HG03457 (cell line): ENCODE results near the gene BEND2.
"Not testable (repeated sequence)": the region's sequence is repeated elsewhere in the genome, so short reads cannot be mapped to it uniquely, and the experiment has no call there.

ENCODE experiments used
- ATAC-seq: cut with Tn5 transposase; IDR thresholded peaks from one replicate; pipeline ENCODE4 v1.9.1; 2021; ENCODE audit warnings: moderate number of reproducible peaks; ENCODE audit not compliant: unreplicated experiment

Gene BEND2

DNA sequence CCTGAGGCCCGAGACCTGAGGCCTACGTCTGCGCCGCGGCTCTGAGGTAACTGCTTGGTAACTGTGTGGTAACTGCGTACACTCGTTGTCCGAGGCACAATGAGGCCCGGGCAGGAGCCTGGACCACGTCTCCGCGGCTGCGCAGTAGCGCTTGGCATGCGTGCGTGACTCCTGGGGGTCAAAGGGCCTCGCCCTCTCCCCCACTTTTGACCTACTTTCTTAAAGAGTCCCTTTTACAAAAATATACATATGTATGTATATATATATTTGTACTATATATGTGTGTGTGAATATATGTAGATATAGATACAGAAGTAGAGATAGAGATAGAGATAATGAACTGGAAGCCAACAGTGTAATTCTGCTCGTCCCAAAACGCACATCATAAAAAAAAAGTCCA is at the start of gene BEND2:
BEND2 (minus strand) TSS at position 101 of the 400 bp plus-strand sequence. CDS start 136 bp downstream, outside the sequence.
- ATAC-seq = no peak

DNA sequence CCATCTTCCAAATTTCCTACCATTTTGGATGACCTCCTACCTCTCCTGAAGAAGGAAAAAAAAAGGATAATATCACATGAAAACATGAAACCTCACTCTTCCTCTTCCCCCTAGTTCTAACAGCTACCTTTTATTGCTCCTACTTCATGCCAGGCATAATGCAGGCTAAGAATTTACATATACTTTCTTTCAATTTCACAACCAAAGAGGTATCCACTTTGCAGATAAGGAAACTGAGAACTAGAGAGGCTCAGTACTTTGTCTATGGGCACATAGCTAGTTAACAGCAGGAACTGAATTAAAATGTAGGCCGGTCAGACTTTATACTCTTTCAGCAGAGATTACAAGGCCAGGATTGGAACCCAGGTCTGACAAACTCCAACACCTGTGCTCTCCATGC is 34.4 kb upstream of the BEND2 start:
- no peak for ATAC-seq

DNA sequence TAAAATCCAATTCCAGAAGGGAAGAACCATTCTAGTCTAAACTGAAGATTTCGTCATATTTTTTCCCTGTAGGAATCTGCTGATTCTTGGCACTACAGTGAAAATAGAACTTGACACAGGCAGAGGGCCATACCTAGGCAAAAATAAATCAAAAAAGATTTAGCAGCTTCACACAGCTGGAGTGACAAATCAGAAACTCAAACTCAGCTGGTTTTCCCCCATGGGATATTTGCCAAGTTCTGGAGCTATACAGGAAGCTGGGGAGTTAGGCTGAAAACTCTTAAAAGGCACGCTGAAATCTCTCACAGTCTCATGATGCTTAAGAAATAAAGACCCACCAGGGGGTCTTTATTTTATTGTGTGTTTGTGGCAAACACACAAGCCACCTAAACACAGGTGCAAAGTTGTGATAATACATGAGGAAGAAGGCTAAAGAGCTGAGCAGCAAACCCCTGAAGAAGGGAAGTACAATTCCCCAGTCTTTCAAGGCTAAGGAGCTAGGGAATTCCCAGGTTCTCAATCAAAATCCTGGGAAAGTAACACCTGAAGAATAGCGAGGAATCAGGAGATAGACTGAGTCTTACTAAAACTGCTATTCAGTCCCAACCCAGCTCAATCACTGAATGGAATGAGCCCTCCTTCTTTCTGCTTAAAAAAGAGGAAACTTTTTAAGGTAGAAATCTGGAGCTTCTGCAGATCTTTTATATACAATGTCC is 32.1 kb upstream of the BEND2 start:
- ATAC-seq = no peak

DNA sequence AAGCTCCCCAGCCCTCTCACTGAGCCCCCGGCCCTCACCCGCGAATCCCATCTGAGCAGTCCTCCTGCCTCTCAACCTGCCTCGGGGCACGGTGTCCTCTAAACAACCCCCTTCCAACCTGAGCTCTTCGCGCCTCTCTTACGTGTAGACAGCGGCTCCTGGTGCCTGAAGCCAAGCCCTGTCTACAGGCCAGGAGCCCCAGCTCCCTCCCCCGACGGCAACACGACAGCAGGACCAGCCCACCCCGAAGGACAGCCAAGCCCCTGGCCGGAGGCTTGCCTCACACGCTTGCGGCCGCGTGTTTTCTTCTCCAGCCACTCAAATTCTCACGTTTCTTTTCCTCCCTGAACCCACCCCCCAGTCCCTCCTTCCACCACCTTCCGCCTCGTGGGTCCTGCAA is 9.0 kb upstream of the BEND2 start:
- ATAC-seq = not testable (repeated sequence)

DNA sequence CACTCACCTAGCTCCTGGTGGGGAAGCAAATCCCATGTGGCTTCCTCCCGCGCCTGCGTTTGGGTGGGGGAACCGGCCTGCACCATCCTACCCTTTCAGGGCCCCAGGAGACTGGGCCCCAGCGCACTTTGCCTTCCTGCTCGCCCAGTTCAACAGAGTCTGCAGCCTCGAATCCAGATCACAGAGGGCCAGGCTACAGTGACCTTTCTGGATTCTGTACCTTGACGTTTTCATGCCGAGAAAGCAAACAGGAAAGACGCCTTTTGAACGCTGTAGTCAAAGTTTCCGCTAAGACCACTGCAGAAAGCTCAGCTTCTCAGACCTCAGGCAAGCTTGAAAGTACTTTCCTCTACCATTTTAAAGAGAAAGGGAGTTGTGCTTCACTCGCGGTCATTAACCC is 7.4 kb upstream of the BEND2 start:
- no peak for ATAC-seq

DNA sequence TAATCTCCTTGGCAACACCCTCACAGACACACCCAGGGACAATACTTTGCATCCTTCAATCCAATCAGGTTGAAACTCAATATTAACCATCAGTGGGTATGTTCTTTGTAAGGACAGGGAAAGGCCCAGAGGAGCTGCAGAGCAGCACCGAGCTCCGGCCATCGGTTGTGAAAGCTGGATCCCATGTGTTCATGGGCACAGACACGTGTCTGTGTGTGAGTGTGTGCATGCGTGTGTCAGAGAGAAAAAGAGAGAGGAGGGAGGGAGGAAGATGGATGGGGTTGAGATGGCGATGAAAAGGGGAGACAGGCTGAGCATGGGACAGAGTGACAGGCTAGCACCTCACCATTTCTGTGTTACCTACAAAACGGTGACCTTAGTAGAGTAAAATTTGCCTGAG is 6.8 kb upstream of the BEND2 start:
- no peak for ATAC-seq

DNA sequence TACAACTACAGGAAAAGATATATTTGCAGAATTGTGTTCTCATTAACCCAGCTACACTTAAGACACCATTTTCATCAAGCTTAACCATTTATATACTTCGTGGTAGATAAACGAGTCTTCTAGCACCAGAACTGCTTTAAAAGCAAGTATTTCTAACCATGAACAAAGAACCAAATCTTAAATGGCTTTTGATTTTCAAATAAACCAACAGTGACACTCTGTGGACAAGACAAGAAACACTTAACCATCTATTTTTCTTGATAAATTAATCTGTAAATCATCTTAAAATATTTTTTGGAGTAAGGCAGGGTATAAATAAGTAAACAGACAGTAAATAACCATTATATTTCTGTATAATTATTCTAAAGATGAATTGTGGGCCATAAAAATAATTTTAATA is 10.2 kb downstream of the BEND2 start:
- no peak for ATAC-seq

DNA sequence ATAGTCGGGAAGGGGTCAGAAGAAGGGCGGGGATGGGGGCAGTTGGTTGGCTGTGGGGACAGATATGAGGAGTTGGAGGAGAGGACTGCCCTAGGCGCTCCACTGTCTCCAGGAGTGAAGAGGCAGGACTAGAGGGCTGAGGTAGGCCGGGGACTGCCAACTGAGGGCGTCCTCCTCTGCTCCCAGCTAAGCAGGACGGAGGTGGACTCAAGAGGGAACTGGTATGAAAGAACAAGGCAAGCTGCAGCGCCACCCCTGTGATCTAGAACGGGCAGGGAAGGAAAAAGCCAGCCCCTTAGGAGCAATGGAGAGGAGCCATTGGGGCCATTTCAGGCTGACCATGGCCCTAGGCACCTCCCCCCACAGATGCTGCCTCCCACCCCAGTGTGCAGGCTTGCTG is 14.0 kb downstream of the BEND2 start:
- no peak for ATAC-seq

DNA sequence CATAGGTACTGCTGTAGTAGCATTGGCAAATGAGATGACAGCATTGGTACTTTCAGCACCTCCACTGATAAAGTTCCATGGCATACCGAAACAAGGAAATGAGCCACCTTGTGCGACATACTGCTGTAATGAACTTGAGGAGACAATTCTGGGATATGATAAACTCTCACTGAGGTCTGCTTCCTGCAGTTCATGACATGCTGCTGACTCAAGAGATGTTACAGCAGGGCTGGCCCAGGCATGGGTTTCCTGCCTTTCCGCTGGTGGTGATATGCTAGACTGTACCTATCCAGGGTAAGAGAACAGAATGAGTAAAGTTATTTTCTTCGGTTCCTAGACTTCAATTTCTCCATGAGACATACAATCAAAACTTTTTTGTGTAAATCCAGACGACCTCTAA is 17.1 kb downstream of the BEND2 start:
- ATAC-seq = no peak

DNA sequence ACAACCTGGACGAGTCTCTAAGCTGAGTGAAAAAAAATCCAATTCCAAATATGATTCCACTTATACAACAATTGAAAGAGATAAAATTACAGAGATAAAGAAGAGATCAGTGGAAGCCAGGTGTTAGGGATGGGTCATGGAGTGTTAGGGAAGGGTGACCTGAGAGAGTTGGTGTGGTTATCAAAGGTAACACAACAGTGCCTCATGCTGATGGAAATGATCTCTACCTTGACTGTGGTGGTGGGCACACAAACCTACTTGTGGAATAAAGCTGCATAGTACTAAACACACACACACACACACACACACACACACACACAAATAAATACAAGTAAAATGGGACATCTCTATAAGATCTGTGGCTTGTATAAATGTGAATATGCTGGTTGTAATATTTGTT is 26.0 kb downstream of the BEND2 start:
- ATAC-seq = no peak

DNA sequence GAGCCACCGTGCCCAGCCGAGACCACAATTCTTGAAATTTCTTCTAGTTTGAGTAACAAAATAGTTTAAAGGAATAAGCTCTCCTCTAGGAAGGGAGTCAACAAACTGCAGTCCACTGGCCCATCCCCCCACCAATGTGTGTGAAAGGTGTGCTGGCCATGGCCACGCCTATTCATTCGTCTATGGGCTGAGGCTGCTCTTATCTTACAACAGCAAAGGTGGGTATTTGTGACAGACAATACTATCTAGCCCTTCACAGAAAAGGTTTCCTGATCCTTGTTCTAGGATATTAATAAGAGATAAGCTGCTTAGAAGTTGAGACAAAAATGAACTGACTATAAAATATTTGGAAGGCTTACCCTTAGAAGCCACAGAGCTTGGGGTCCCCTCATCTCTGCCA is 41.2 kb downstream of the BEND2 start:
- ATAC-seq = no peak

DNA sequence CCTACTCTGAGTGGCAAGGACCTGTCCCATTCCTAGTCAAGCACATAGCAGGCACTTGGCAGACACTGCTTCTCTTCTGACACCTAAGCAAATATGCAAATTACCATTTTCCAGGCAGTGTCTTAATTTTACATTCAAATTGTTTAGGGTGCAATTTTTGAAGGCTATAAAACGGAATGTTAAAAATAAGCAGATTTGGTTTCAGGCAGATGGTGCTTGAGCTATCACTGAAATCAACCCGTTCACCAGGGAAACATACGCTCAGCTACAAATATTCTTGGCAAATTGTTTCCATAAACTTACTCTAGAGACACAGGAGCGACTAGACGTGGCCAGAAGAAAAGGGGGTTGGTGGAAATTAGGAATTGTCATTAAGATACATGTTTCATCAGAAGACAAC is 45.7 kb downstream of the BEND2 start:
- ATAC-seq = no peak

DNA sequence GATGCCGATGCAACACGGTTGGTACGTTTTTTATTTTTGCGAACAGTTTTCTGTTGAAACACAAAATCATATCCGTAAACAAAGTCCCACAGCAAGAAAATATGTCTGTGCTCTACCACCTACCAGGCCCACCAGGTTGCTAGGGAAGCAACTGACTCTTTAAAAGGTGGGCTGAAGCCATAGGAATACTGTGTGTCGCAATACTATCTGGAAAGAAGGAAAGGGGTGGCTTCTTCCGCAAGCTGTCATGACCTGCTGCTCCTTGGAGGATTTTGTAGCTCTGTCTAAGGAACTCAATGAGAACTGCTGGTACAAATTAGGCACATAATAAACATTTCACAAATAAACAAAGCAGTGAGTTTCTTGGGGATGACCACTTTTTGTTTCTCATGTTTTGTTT is 46.5 kb downstream of the BEND2 start:
- ATAC-seq = no peak

DNA sequence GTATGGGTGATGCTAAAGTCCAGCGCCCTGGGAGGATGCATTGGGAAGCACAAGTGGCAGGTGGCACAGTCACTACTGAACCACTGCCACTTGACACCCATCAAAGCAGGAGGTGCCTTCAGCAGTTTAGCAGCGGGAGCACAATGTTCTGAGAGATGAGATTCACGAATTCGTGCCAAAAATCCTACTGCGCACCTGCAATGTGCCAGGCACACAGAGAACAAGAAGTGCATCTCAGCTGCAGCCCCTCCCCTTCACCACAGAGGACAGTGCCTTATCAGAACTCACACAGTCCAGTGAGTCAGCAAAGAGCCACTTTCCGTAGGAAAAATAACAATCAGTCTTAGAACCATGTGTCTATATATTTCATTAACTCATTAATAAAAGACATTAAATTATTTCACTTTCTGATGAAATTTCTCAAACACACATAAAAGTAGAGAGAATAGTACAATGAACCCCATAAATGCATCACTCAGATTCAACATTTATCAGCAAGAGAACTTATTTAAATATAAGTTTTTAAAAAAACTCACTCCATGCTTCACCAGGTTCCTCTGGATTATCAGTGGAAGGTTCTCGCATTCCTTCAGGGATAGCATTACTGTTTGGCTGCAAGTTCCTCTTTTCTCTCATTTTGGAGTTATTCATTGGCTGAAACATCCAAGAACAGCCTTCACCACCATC is 47.0 kb downstream of the BEND2 start:
- ATAC-seq = no peak

DNA sequence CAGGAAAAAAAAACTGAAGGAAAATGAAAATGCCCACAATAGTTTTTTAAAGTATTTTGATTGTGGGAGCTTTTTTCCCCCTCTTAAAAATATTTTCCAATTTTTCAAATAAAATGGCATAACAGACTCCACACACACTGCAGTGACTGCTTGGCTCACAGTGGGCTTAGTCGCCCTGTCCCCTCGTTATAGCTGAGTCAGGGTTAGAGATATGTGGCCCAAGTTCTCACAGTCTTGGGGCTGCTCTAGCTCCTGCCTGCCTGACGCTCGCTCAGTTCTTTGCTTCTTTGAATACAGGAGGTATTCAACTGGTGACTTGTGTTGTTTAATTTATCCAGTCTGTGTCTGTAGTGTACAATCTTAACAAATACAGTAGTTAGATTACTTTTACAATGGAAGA is 47.7 kb downstream of the BEND2 start:
- no peak for ATAC-seq

DNA sequence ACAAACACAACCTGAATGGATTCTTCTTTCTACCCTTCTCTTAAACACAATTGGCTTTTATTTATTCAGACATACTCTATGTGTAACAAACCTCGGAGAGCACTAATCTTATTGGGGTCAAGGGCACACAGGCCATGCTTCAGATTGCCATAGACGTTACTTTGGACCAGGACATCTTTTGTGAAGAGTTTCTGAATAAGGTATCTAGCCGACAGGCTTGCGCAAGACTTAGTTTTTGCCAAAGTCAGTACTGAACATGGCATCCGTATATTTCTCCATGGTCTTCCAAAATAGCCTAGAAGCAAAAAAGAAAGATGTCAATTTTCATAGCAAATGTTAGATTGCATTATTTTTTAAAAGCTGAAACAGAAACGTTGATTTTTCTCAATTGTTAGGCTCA is 49.8 kb downstream of the BEND2 start:
- no peak for ATAC-seq

DNA sequence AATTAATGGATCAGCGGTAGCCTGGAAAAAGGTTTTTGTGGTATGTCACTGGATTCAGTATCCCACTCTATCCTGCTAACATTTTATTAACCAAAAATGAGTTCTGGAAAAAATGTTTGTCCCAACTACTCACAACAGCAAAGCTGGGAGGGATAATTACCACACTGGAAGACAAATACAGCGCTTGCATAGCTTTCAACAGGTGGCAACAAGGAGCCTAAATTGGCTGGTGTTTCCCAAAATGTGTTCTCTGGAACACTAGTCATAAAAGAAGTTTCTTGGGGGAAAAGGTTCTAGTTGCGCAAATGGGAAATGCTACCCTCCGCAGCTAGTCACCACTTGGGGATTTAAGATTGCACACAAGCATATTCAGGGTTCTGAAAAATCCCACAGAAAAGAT is 54.6 kb downstream of the BEND2 start:
- ATAC-seq = no peak

DNA sequence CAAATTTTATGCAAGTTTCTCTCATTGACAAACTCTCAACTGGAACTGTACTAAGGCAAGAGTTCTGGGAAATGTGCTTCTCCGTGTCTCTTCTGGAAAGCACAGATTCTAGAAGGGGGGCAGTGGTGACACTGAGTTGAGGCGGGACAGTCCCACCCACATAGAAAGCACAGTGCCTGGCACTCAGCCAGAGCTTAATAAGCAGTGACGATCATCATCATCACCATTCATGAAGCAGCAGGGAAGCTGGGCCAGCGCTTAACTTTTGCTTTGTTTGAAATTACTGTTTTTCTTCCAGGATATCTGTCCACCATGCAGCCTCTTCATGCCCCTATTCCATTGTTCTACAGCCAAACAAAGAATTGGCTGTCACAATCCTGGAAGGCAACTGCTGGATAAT is 60.3 kb downstream of the BEND2 start:
- ATAC-seq = no peak

DNA sequence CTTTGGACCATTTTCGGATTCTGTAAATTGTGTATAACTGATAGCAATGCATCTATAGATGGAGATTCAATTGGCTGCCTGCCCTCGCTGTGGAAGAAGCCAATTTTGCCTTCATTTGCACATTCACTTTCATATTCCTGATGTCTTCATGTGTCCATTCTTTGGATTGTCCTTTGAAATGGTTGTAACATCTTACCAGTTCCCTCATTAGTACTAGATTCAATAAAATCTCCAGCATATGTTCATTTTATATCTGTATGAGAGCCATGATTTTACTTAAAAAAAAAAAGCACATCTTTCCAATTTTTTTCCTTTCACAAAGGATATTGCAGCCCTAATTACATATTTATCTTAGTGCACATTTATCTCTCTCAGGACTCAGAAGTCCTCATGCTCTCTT is 61.7 kb downstream of the BEND2 start:
- no peak for ATAC-seq

DNA sequence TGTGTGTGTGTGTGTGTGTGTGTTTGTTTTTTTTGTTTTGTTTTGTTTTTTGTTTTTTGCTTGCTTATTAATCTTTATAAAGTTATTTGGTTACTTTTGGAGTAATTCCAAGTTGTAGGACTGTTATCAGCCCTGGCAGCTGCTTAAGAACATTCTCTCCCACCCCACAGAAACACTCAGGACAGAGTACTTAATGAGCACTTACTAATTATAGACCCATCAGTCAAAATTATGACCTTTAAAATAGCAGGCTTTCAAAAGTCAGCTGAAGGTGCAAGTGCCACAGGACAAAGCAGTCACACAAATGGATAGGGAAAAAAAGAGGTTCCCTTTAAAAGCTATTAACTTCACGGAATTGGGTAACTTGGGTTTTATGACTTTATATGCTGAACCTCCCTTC is 69.0 kb downstream of the BEND2 start:
- no peak for ATAC-seq

DNA sequence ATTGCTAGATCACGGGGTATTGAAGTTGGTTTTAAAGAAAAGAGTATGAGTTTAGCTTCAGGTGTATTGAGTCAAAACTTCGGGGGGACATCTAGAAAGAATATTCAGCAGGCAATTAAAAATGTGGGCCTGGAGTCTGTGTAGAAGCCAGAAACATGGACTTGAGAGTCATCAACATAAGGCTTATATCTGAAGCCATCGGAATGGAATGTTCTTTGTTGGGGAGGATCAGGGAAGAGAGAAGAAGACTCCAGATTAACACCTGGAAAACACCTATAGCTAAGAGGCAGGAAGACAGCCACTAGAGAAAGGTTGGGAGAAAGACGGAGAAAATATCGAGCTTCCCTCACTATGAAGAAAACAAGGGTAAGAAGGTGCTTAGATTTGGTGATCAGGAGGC is 69.5 kb downstream of the BEND2 start:
- no peak for ATAC-seq

DNA sequence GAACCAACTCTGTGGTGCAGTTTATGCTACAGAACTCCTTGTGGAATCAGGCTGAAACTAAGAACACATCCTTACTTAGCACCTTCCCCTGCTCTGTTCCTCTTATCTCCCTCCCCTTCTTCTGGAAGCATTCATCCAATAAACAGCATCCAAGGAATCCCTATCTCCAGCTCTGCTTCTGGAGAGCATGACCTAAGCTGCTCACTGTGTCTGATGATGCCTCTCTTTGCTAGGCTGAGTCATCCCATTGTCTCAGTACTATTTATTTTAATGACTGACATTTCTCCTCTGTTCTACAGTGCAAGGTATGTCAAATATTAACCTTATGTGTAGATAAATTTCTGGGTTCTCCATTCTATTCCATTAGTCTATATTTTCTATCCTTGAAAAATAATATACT is 71.2 kb downstream of the BEND2 start:
- no peak for ATAC-seq

DNA sequence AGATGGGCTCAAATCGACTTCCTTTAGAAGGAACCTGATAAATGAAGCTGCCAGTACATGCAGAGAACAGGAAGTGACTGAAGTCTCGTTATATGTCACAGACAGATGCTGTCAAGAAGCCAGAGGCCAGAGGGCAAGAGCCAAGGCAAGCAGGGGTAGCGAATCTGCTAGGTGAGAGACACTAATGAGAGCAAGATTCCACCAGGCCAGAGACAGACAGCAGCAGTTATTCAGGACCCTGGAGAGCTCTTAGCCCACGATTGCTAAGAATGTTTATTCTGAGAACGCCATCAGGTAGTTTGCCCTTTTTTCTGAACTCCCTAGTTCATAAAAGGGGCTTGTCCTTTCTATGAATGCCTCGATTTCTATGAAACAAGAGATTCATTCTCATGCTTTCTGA is 73.7 kb downstream of the BEND2 start:
- ATAC-seq = no peak
